Natural killer cell (primary cell): ENCODE data around the gene RND2. TPM values are rescaled to one million over a fixed set of nuclear protein-coding genes. Genes with fewer than 3 reads are reported as not detected.

Experiments used
- ATAC-seq, 3 donors: fragments of 150-1000 bp in 2 of 3; fragments of 200-7000 bp in 1 of 3; cut with Tn5 transposase; 1 replicate in 1 of 3; 2 replicates in 2 of 3; pipeline ENCODE4 v1.10.0; 2021; ENCODE audit warnings: mild to moderate bottlenecking in 2 of 3, moderate library complexity in 2 of 3
- DNase-seq, 2 donors: peaks; one replicate each; pipeline versions ENCODE4 v3.0.0 to v3.0.0-alpha.2; 2013 to 2021; ENCODE audit warnings: mixed read lengths in 1 of 2
- H3K27ac ChIP-seq: one replicate; pipeline ENCODE4 v1.5.1; 2013; ENCODE audit warnings: mild to moderate bottlenecking, low read length
- H3K27me3 ChIP-seq: one replicate; pipeline ENCODE4 v1.6.1; 2013; ENCODE audit warnings: low read length; ENCODE audit not compliant: control insufficient read depth, insufficient read depth
- H3K36me3 ChIP-seq: one replicate; pipeline ENCODE4 v1.6.1; 2013; ENCODE audit warnings: low read length; ENCODE audit not compliant: control insufficient read depth, insufficient read depth
- H3K4me1 ChIP-seq: one replicate; pipeline ENCODE4 v1.6.1; 2013; ENCODE audit warnings: low read length; ENCODE audit not compliant: control insufficient read depth, insufficient read depth
- H3K4me3 ChIP-seq: one replicate; pipeline ENCODE4 v1.5.1; 2013; ENCODE audit warnings: low read length
- H3K9me3 ChIP-seq: one replicate; pipeline ENCODE4 v1.6.1; 2013; ENCODE audit warnings: low read length; ENCODE audit not compliant: control insufficient read depth, insufficient read depth
- H3K27ac Mint-ChIP-seq, 2 donors: one replicate each; pipeline ENCODE4 v1.8.0; 2022; ENCODE audit warnings: mild to moderate bottlenecking in 2 of 2, mixed read lengths in 2 of 2, moderate library complexity in 1 of 2
- H3K27me3 Mint-ChIP-seq, 2 donors: one replicate each; pipeline ENCODE4 v1.8.0; 2022; ENCODE audit warnings: low read depth in 2 of 2, mixed read lengths in 2 of 2
- H3K36me3 Mint-ChIP-seq: one replicate; pipeline ENCODE4 v1.8.0; 2022; ENCODE audit warnings: mixed read lengths
- H3K4me1 Mint-ChIP-seq, 2 donors: one replicate each; pipeline ENCODE4 v1.8.0; 2022; ENCODE audit warnings: mixed read lengths in 2 of 2
- H3K4me3 Mint-ChIP-seq: one replicate; pipeline ENCODE4 v1.8.0; 2022; ENCODE audit warnings: mild to moderate bottlenecking, moderate library complexity, mixed read lengths
- H3K9me3 Mint-ChIP-seq, 2 donors: one replicate each; pipeline ENCODE4 v1.8.0; 2022; ENCODE audit warnings: mixed read lengths in 2 of 2
- WGBS: methylation state at CpG from one replicate; pipeline ENCODE4 v1.1.7; 2013; ENCODE audit warnings: missing lambda C conversion rate; ENCODE audit not compliant: insufficient coverage; 5-methylcytosine and 5-hydroxymethylcytosine counted together
- intact Hi-C: fragments of 100-400 bp; cut with micrococcal nuclease; formaldehyde crosslinking; loops from one replicate; pipeline ENCODE4 v1.14.2; 2022
- total RNA-seq, 4 donors: library from RNA; stranded (reverse); fragments of 120-200 nt in 1 of 4; gene quantifications; one replicate each; pipeline versions ENCODE4 v1.2.3 to v1.2.4, GENCODE V29; 2013 to 2022
- TF ChIP-seq, protein P1 (sequence below): fragments of 200-600 bp; IDR thresholded peaks from one replicate; pipeline ENCODE4 v1.8.0; 2022; ENCODE audit warnings: antibody characterized with exemption

RND2 gene
- total RNA-seq, 3 donors from 2014 or later (not counting 1 experiment from before 2014, with no cell fraction given): 0.12 to 0.58 (median 0.14) TPM

DNA sequence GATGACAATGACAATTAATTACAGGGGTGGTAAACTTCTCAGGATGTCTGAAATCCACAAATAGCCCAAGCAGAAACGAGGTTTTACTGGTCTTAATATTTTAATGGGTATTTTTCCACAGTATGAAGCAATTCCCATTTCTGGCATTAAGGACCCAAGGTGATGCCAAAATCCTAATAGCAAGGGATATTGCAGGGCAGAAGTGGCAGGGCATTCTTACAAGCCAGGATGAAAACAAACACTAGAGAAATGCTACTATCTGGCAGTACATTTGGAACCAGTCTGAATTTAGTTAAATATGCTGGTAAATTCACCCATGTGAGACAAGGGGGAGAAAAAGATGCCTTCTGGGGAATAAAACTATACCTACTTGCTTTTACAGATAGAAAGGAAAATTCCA, 45.2 kb downstream of the RND2 start:
- Histone ChIP-seq H3K27me3 (no peaks in the 10 kb centered on the region), H3K27ac (no peak overlapping the region), H3K4me3 (no peak overlapping the region), H3K4me1 (no peaks in the 10 kb centered on the region), H3K9me3 (no peaks in the 10 kb centered on the region), H3K36me3 (no peaks in the 10 kb centered on the region)
- DNase-seq (no peak), ATAC-seq (no peak)
- TF ChIP-seq, protein P1, sequence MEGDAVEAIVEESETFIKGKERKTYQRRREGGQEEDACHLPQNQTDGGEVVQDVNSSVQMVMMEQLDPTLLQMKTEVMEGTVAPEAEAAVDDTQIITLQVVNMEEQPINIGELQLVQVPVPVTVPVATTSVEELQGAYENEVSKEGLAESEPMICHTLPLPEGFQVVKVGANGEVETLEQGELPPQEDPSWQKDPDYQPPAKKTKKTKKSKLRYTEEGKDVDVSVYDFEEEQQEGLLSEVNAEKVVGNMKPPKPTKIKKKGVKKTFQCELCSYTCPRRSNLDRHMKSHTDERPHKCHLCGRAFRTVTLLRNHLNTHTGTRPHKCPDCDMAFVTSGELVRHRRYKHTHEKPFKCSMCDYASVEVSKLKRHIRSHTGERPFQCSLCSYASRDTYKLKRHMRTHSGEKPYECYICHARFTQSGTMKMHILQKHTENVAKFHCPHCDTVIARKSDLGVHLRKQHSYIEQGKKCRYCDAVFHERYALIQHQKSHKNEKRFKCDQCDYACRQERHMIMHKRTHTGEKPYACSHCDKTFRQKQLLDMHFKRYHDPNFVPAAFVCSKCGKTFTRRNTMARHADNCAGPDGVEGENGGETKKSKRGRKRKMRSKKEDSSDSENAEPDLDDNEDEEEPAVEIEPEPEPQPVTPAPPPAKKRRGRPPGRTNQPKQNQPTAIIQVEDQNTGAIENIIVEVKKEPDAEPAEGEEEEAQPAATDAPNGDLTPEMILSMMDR: no peak
- Mint-ChIP-seq H3K36me3 (no peaks in the 10 kb centered on the region), H3K9me3 (no peaks in the 10 kb centered on the region), H3K27me3 (no peaks in the 10 kb centered on the region), H3K27ac (no peak overlapping the region), H3K4me3 (no peak overlapping the region), H3K4me1 (no peaks in the 10 kb centered on the region)
- intact Hi-C loops: no loop called here
- 100% methylated on average over 1 of the region's 1 CpG for WGBS

DNA sequence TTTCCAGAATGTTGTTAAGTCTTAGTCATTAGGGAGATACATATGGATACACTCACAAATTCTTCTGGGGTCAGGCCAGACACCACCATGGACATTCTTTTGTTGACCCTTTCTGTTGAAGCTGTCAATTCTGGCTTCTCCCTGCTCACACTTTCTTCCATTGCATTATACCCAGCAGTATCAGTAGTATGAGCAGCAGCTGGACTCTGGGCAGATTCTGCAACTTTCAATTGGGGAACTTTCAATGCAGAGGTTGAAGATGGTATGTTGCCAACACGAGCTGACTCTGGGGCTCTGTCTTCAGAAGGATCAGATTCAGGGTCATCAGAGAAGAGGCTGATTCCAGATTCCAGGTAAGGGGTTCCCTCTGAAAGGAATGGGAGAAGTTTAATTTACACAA, 45.8 kb downstream of the RND2 start:
- no peak for DNase-seq
- WGBS: 83% methylated on average over 1 of the region's 1 CpG
- Mint-ChIP-seq H3K27me3 (no peaks in the 10 kb centered on the region), H3K27ac (no peak overlapping the region), H3K4me1 (no peaks in the 10 kb centered on the region), H3K36me3 (no peaks in the 10 kb centered on the region), H3K4me3 (no peak overlapping the region), H3K9me3 (no peaks in the 10 kb centered on the region)
- Histone ChIP-seq H3K4me3 (no peak overlapping the region), H3K4me1 (no peaks in the 10 kb centered on the region), H3K27me3 (no peaks in the 10 kb centered on the region), H3K36me3 (no peaks in the 10 kb centered on the region), H3K9me3 (no peaks in the 10 kb centered on the region), H3K27ac (no peak overlapping the region)
- TF ChIP-seq, protein P1: no peak
- intact Hi-C loops: no loop called here
- no peak for ATAC-seq

DNA sequence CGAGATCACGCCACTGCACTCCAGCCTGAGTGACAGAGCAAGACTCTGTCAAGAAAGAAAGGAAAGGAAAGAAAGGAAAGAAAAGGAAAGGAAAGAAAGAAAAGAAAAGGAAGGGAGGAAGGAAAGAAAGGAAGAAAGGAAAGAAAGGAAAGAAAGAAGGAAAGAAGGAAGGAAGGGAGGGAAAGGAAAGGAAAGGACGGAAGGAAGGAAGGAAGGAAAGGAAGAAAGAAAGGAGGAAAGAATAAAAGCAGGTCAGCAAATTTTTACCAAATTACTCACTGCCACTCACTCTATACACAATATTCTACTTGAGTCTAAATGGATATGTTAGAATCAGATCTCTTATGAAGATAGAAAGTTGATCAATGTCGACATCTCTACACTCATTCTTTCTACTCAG, 49.8 kb downstream of the RND2 start:
- DNase-seq: no peak
- 92% methylated on average over 3 of the region's 4 CpGs for WGBS
- TF ChIP-seq, protein P1: no peak
- no peaks in the 10 kb centered on the region for H3K36me3 ChIP-seq
- Mint-ChIP-seq H3K27me3 (no peaks in the 10 kb centered on the region), H3K36me3 (no peaks in the 10 kb centered on the region), H3K4me3 (no peak overlapping the region), H3K9me3 (no peaks in the 10 kb centered on the region), H3K4me1 (no peaks in the 10 kb centered on the region), H3K27ac (no peak overlapping the region)
- H3K4me1 ChIP-seq: no peaks in the 10 kb centered on the region
- intact Hi-C loops: no loop called here
- no peaks in the 10 kb centered on the region for H3K27me3 ChIP-seq
- no peak overlapping the region for H3K27ac ChIP-seq
- no peak overlapping the region for H3K4me3 ChIP-seq
- no peaks in the 10 kb centered on the region for H3K9me3 ChIP-seq
- ATAC-seq: no peak

DNA sequence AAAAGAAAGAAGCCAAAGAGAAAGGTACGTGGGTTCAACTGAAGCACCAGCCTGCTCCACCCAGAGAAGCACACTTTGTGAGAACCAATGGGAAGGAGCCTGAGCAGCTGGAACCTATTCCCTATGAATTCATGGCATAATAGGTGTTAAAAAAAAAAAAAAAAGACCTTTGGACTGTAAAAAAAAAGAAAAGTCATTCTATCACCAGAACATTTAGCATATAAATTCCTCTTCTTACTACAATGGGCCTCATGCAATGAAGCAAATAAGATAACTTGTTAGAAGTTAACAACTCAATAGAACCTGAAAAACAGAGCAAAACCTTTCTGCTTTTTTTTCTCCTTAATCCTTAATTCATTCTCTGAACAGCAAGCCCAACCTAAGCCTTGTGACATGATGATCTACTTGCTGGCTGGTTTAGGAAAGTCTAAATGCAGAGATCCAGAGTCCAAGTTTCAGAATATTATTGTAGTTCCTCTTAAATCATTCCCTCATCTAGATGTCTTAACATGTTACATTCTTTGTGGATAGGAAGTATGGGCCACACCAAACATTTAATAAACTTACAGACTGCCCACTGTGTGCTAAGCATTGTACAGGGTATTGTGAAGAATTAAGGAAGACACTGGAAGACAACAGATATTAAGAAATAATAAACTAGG, 54.7 kb downstream of the RND2 start:
- H3K4me3 Mint-ChIP-seq: no peak overlapping the region
- DNase-seq: no peak
- Histone ChIP-seq H3K27ac (no peak overlapping the region), H3K36me3 (no peaks in the 10 kb centered on the region), H3K27me3 (no peaks in the 10 kb centered on the region), H3K4me1 (no peaks in the 10 kb centered on the region), H3K9me3 (no peaks in the 10 kb centered on the region), H3K4me3 (no peak overlapping the region)
- WGBS: 92% methylated on average over 1 of the region's 1 CpG
- no peak for ATAC-seq
- TF ChIP-seq, protein P1: no peak
- no peaks in the 10 kb centered on the region for H3K27me3 Mint-ChIP-seq
- no peaks in the 10 kb centered on the region for H3K4me1 Mint-ChIP-seq
- no peaks in the 10 kb centered on the region for H3K9me3 Mint-ChIP-seq
- intact Hi-C loops: loop anchor here (5.0 kb wide), 1 partner anchor 47 kb away; no protein-coding TSS in a partner anchor
- H3K27ac Mint-ChIP-seq: no peak overlapping the region
- H3K36me3 Mint-ChIP-seq: no peaks in the 10 kb centered on the region
